HG03025 (cell line): Measurements from ENCODE around the gene CPN2.

Experiments used
- ATAC-seq: cut with Tn5 transposase; IDR thresholded peaks from one replicate; pipeline ENCODE4 v1.9.1; 2021; ENCODE audit warnings: mild to moderate bottlenecking, moderate library complexity; ENCODE audit not compliant: unreplicated experiment, low FRiP score

CPN2 gene, protein sequence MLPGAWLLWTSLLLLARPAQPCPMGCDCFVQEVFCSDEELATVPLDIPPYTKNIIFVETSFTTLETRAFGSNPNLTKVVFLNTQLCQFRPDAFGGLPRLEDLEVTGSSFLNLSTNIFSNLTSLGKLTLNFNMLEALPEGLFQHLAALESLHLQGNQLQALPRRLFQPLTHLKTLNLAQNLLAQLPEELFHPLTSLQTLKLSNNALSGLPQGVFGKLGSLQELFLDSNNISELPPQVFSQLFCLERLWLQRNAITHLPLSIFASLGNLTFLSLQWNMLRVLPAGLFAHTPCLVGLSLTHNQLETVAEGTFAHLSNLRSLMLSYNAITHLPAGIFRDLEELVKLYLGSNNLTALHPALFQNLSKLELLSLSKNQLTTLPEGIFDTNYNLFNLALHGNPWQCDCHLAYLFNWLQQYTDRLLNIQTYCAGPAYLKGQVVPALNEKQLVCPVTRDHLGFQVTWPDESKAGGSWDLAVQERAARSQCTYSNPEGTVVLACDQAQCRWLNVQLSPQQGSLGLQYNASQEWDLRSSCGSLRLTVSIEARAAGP

DNA sequence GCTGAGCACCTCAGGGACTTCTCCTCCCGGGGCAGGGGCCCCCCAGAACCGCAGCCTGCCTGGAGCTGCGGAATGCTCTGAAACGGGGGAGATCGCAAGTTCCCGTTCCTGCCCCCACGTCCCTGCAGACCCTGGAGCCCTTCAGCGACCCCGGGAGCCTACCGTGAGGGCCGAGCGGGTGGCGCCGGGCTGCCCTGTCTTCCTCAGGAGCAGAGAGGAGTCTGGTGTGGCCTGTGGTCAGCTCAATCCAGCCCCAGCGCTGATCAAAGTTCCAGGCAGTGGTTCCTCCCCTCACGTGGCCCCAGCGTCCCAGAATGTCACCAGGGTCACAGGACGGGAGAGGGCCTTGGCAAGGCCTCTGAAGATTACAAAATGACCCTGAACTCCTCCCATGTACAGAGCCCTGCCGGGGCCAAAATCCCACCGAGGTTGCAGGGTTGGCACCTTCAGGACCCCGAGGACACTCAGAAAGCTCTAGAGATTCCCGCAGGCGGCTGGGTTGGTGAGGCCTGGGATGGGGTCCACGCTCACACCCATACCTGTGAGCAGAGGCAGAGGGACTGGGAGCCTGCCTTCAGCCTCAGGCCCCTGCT, at the start of gene CPN2:
TSS of gene CPN2 (minus strand) at position 249 of the 593 bp plus-strand sequence. CDS start 8,626 bp downstream, outside the sequence.
- no peak for ATAC-seq

DNA sequence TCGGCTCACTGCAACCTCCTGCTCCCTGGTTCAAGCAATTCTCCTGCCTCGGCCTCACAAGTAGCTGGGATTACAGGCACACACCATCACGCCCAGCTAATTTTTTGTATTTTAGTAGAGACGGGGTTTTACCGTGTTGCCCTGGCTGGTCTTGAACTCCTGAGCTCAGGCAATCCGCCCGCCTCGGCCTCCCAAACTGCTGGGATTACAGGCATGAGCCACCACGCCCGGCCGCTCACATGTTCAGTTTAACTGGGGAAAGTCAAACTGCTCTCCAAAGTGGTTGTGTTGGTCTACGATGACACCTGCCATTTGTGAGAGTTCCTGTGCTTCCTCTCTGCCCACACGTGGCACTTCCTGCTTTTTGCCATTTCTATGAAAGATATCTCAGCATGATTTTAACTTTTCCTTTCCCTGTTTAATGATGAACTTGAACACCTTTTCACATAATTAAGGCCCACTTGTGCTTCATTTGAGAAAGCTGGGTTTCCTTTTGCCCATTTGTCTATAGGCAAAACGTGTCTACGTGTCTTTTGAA, 48.8 kb upstream of the CPN2 start:
- no peak for ATAC-seq

DNA sequence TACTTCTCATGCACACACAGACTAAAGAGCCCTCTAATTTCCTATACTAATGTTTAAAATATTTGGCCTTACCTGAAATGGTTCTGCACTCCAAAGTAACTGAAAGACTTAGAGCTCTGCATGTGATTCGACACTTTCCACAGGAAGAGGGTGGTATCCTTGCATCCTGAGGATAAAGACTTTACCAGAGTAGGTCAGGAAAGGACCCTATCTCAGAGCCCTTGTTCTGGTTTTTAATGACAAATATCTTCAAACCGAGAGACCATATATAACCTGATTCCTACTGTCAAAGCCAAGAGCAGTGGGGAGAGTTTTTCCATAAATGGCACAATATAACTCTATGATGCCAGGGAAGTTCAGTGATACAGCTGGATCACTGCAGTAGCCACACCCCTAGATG, 48.0 kb upstream of the CPN2 start, which contains the start of gene GP5:
TSS of gene GP5 (minus strand) at position 101 of the 400 bp plus-strand sequence. CDS start 984 bp downstream, outside the sequence.
- ATAC-seq = no peak

DNA sequence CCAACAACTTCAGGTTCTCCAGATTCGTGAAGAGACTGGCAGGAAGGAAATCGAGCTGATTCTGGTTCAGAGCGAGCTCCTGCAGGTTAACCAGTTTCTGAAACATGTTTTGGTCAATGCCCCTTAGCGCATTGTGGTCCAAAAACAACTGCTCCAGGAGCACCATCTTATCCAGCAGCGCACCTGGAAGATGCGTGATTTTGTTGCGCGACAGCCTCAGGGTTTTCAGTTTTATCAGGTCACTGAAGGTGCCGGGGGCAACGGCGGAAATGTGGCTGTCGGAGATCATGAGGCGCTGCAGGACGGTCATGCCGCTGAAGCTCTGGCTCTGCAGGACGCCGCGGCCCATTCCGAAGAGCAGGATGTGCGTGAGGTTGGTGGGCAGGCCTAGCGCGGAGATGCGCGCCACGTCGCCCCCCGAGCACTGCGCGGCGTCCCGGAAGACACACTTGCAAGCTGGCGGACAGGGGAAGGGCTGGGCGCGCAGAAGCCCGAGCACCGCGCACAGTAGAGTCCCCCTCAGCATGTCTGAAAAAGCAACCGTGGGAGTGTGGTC, 46.7 kb upstream of the CPN2 start:
- ATAC-seq = no peak

DNA sequence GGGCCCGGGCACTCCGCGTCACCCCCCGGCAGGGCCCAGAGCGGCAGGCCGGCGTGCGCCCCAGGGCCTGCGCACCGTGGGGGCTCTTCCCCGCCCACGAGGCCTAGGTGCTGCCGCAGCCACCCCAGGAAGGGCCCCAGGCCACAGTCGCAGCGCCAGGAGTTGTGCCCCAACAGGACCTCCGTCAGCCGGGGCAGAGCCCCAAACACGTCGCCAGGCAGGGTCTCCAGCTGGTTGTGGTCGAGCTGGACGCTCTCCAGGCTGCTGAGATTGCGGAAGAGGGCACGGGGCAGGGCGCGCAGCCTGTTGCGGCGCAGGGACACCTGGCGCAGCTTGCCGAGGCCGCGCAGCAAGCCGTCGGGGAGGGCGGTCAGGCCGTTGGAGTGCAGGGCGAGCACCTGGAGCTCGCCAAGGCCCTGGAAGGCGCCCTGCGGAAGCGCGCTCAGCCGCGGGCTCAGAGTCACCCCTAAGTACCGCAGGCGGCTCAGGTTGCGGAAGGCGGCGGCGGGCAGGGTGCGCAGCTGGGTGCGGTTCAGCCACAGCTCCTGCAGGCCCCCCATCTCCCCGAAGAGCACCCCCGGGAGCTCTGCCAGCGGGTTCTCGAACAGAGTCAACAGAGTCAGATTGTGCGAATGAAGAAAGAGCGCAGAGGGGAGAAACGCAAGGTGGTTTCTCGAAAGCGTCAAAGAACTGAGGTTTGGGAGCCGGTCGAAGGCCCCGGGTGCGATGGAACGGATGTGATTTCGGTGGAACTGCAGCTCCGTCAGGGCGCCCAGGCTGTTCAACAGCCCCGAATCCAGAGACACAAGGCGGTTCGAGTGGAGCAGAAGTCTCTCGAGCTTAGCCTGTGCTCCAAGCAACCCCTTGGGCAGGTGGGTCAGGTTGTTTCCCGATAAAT, 46.0 kb upstream of the CPN2 start:
- no peak for ATAC-seq

DNA sequence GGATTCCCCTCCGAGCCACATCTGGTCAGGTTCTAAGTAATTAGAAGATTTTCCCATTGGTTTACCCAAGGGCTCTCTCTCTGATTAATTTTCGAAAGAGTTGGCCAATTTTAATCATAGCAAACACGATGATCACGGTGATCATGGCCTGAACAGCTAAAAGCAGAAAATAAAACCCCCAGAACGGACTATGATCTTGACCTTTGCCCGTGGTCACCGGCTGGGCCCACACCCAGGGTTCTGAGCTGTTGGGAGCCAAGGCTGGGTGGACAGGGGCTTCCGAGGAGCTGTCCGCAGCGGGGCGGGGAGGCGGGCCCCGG, 45.4 kb upstream of the CPN2 start:
- no peak for ATAC-seq

DNA sequence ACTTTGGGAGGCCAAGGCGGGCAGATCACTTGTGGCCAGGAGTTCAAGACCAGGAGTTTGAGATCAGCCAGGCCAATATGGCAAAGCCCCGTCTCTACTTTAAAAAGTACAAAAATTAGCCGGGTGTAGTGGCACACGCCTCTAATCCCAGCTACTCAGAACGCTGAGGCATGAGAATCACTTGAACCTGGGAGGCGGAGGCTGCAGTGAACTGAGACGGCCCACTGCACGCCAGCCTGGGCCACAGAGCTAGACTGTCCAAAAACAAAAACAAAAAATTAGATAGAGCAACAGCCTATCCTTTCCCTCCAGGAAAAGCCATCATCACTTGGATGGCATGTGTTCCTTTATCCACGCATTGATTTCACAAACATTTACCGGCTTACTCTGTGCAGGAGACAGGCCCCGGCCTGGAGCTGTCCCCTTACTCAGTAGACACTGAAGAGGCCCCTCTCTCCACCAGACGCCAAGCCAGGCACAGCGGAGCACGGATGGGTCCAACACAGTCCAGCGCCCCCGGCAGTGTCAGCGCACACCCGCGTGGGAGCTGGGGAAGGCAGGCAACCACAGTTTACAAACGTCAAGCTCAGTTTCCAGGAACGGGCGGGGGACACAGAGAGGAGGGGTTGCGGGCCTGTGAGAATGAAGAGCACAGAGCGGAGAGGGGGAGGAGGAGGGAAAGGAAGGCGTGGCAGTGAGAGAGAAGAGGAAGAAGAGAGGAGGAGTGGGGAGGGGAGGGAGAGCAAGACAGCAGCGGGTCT, 44.8 kb upstream of the CPN2 start:
- ATAC-seq = no peak

DNA sequence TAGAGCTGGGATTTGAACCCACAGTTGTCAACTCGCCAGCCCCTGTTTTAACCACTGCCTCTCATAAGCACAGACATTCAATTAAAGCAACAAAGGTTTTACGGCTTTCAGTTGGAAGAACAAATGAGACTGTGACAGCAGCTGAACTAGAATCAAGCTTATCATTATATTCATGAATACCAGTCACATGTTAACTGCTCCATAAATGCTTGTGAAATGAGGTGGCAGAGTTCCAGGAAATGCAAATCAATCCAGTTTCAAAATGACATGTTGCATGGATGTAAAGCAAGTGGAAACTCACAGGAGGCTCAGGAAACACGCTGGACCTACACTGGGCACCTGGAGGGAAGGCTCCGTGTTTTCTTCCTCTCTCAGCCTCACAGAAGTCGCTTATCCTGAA, 44.1 kb upstream of the CPN2 start:
- no peak for ATAC-seq

DNA sequence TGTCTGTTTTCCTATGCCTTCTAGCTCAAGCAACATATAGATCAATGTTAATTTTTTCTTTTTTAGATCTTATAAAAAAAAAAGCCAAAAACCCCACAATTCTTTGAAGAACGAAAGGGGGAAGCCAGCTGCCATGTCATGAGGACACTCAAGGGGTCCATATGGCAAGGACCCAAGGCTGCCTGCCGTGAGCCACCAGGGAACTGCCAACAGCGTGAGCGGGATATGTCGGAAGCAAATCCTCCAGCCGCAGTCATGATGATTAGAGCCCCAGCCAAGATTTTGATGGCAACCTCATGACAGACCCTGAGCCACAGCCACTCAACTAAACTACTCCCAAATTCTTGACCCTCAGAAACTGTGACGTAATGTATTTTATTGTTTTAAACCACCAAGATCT, 41.4 kb upstream of the CPN2 start:
- no peak for ATAC-seq

DNA sequence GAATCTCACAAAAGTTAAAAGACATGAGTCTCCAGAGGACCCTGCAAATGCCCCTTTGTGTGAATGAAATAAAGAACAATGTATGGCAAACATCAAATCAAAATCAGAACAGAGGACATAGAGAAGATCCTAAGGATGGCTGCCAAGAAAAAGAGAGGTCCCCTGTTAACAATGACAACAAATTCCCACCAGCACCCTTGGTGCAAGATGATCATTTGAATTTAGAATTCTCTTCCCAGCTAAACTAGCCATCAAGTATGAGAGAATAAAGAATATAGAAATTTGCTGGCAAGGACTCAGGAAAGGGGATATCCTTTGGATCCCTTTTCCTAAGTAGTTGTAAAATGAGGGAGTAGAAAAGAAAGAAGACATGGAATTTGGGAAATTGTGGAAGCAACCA, 39.7 kb upstream of the CPN2 start:
- ATAC-seq = no peak

DNA sequence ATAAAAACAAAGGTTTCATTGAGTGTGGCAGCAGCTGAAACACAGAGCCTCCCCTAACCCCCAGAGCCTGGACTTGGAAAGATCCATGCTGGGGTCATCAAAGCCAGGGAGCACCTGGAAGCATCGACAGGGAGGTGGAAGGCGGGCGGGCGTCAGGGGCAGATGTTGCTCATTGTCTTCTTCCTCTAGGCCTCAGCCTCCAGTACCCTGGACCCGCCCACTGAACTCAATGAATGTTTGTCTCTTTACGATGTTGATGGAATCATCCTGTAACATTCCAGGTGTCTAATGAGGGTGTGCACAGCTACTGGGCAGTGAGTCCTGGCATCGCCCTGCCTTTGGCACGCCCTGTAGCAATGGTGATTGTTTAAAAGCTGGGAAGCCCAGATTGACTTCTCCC, 38.1 kb upstream of the CPN2 start:
- ATAC-seq = no peak

DNA sequence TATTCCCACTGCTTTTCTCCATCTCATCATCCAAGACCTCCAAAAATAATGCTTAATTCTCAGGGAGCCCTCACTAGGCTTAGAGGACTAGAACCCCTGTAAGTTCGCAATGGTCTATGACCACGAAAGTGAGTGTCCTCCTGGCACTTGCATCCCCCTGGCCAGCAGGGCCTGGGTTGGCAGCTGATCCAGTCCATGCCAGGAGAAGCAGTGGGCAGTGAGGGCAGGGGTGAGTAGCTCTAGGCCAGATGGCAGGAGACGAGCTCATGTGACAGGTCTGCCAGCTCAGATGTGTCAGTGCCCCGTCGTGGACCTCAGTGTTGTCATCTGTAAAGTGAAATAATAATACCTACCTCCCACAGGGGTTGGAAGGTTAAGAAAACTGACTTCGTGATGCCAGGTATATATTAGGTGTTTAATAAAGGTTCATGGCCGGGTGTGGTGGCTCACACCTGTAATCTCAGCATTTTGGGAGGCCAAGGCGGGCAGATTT, 36.8 kb upstream of the CPN2 start:
- ATAC-seq = no peak

DNA sequence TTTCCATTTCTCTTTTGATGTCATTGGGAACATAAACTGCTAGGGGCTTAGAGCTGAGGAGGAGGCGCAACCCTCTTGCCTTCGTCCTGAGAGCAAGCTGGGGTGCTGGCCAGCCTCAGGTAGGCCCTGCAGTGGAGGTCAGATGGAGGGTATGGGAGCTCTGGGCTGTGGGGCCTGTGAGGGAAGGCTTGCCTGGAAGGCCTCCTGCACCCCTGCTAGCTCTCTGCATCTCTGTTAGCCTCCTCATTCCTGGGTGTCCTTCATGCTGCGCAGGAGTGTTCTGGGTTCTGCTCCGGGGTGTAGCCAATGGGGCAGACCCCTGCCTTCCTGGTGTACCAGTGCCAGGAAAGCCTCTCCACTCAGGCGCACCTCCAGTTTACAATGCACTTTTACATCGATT, 36.1 kb upstream of the CPN2 start:
- ATAC-seq = no peak

DNA sequence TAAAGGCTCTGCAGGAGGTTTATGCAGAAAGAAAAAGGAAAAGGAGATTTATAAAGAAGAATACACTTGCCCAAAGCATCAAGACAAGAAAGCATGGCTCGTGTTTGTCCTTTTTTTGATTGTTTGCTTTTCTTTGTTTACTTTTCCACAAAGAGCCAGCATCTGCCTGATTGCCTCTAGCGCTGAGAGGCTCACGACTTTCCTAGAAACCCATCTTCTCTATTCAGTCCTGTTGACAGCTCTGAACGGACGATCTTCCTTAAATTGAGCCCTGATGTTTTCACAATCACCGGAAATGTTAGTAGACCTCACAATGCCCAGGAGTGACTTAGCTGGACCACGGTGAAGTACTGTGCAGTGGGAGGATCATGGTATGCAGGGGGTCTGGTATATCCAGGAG, 35.5 kb upstream of the CPN2 start:
- ATAC-seq = no peak

DNA sequence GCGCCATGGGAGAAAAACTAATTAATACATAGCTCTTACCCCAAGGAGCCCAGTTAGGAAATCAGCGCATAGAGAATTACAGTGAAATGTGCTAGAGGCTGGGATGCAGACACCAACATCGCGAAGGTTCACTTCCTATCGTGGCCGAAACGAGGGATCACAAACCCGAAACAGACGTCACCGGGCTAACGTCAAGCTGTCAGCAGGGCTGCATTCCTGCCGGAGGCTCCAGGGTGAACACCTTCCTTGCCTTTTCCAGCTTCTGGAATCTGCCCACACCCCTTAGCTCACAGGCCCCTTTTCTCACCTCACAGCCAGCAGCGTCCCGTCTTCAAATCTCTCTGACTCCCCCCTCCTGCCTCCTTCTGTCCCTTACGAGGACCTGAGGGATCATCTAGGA, 34.9 kb upstream of the CPN2 start:
- no peak for ATAC-seq

DNA sequence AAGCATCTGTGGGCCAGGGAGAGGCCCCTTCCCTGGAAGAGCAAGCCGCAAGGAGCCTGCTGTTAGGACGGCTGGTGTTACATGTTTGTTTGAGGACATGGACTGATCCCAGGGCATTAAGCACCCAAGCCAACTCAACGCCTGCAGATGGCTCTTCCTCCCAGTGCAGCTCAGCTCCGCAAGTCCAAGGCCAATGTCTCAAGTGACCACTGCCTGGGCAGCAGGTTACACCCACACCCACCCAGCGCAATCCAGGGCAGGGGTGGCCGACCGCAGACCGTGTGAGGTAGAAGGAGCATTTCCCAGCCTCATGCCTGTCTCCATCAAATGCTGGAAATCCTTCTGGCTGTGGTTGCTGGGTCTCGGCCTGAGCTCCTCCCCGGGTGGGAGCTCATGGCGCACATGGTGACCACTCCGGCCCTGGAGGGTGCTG, 33.5 kb upstream of the CPN2 start:
- ATAC-seq = no peak

DNA sequence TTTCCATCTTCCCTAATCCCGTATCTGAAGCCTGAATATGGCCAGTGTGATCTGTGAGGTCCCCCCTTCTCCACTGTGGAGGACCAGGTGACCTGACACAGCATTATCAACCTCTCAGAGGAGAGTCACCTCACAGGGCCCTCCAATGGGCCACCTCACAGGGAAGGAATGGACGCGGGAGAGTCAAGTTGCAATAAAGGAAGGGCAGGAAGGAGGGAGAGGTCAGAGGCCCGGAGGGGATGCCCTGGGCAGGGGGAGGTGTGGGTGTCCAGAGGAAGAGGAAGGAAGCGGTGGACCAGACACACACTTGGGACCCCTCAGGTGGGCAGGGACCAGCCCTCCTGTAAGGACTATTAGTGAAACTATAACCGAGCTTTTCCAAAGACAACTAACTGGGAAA, 33.0 kb upstream of the CPN2 start:
- ATAC-seq = no peak

DNA sequence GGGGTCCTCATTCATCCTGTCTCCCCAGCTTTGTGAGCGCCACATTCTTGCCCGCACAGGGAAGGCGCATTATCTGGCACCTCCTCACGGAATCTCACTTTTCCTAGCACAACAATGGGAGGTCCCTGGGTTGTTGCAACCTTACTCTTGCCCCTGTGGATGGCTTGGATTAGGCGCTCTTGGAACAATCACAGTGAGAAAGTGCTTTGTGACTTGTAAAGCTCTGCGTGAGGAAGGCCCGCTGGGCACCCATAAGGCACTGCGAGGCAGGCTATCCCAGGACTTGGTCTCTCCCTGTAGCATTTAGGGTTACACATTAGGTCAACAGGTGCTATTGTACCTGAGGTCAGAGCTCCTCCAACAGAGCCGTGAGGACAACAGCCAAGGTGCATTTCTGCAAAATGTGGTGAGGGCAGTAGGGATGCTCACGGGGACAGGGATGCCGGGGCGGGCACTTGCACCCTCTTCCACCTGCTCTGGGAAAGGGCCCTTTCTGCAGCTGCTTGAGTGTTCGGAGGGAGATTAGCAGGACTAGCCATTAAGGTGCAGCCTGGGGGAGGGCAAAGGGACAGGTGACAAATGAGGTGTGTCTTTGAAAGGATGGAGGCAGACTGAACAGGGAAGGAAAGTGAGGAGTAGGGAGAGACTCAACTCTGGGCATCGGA, 32.3 kb upstream of the CPN2 start:
- ATAC-seq = no peak

DNA sequence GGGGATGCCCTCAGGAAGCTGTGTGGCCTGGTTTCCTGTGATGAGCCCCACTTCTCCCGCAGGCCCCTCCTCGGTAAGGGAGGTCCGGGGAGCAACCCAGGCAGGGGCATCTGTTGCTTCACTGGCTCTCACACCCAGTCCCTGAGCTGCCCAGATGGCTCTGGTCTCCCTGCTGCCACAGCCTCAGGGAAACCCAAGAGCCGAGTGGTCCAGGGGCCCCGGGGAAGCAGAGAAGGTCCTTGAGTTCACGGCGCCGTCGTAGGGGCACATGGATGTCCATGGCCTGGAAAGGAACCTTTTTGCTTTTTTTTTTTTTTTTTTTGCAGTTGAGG, 31.7 kb upstream of the CPN2 start:
- ATAC-seq = no peak
